ENCODE data around the gene SLC23A2. TPM values are rescaled to one million over a fixed set of nuclear protein-coding genes. Genes with fewer than 3 reads are reported as not detected.

Gene SLC23A2
- total RNA-seq, 1 experiment from 2014 or later, result 21.1 TPM

Small RNAs within 50 kb of the gene (small RNA-seq; reads per million reads assigned to genes)
- not detected for gene AL121890.1
- not detected for gene RF00322

Other genes starting within 250 kb of the SLC23A2 start
- 0.40 and 0.85 TPM in 2 replicates for gene RASSF2, start 177.9 kb downstream of the SLC23A2 start, total RNA-seq (2014; rRNA removed; shearing (Covaris generic))
- 141 and 212 TPM in 2 replicates for gene TMEM230, start 111.6 kb upstream of the SLC23A2 start, total RNA-seq (2014; rRNA removed; shearing (Covaris generic))
- gene PCNA, start 118.4 kb upstream of the SLC23A2 start, total RNA-seq (2014; rRNA removed; shearing (Covaris generic)), result 364 and 457 TPM in 2 replicates
- 14.4 and 23.4 TPM in 2 replicates for gene CDS2, start 125.5 kb upstream of the SLC23A2 start, total RNA-seq (2014; rRNA removed; shearing (Covaris generic))

All from HT1080 (cell line).